H1 (cell line): ENCODE results near the gene FBXO8. TPM values are rescaled to one million over a fixed set of nuclear protein-coding genes. Genes with fewer than 3 reads are reported as not detected.

Source experiments
- EGR1 ChIP-seq: IDR thresholded peaks from 2 replicates; pipeline ENCODE4 v1.6.1; 2011; ENCODE audit warnings: low read depth, low read length, borderline replicate concordance
- polyA plus RNA-seq, 7 experiments: library from polyadenylated mRNA; depleted of rRNA in 3 of 7; stranded (reverse) in 5 of 7; unstranded in 2 of 7; fragments of >200 nt in 5 of 7; fragments of 200-250 nt in 2 of 7; gene quantifications; 1 replicate in 5 of 7; 2 replicates in 1 of 7; 4 replicates in 1 of 7; pipeline versions ENCODE4 v1.2.1 to v1.2.3, GENCODE V29; 2011 to 2013; ENCODE audit warnings: missing spikeins in 2 of 7, mixed read lengths in 2 of 7
- total RNA-seq: library from RNA; stranded (reverse); fragmentation: NEBNext Ultra II Directional; extraction: Animal tissue kit (Norgen Biotek cat#: 25700); gene quantifications from 2 replicates; pipeline ENCODE4 v1.2.1, GENCODE V29; 2021

The FBXO8 gene
- total and polyA plus RNA-seq, 2 of the 8 experiments (the other 6 are each of a cell fraction or from before 2014, with no cell fraction given): 5.1 to 7.5 TPM

- TF ChIP-seq EGR1: no peak
Observed at GRCh38 chr4:174189392-174190015, 94.0 kb downstream of the FBXO8 start (continued).

Other genes with a start within 250 kb of the FBXO8 start
- 15.6 and 17.1 TPM in 2 replicates for gene CEP44, start 244 bp upstream of the FBXO8 start, total RNA-seq
- gene CEP44, start 244 bp upstream of the FBXO8 start, polyA plus RNA-seq (2011; rRNA removed): 3.4 and 3.9 TPM in 2 replicates
- gene HPGD, start 238.8 kb upstream of the FBXO8 start, total RNA-seq: 0.59 and 1.3 TPM in 2 replicates
- gene HPGD, start 238.8 kb upstream of the FBXO8 start, polyA plus RNA-seq (2011; rRNA removed): 0.49 and 1.1 TPM in 2 replicates